ENCODE measurements around the gene MAPK8IP3. TPM values are rescaled to one million over a fixed set of nuclear protein-coding genes. Genes with fewer than 3 reads are reported as not detected.

Gene MAPK8IP3
- total RNA-seq, 1 donor from 2014 or later: 28.5 TPM

DNA sequence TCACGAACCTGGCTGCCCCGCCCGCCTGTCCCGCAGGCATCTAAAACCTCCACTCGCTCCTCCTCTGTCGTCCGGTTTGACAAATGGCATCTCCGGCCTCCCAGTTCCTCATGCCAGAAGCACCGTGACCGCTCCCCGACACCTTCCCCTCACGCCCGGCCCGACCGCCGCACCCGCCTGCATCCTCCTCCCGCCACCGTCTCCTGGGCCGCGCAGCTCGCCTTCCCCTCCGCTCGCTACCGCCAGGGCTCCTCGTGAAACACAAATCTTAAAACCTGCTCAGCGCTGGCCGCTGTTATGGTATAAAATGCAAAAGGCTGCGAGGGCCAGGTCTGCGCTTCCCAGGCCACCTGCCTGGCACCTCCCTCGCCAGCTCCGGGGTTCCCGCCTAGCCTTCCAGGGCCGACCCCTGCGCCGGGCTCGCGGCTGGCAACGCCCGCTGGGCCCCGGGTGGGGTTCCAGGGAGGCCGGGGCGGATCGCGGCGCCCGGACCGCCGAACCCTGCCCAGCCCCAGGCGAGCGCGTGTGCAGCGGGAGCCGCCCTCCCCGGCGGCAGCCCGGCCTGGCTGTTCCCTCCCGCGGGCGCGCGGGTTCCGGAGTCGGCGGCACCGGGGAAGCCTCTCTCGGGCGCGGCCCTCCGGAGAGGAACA, 75.9 kb downstream of the MAPK8IP3 start:
- peak; percentile 53 for DNase-seq (ENCODE audit: low spot score)
- Mint-ChIP-seq H3K27ac (no peak overlapping the region), H3K36me3 (no peaks in the 10 kb centered on the region), H3K9me3 (no peaks in the 10 kb centered on the region), H3K27me3 (ENCODE audit: insufficient read depth, low read depth) (peaks cover 11% of the 10 kb centered on the region), H3K4me1 (peaks cover 15% of the 10 kb centered on the region), H3K4me3 (peak overlapping the region; percentile 92)
- Histone ChIP-seq H3K79me2 (ENCODE audit: low read depth) (peaks cover 43% of the 10 kb centered on the region), H3K27me3 (no peaks in the 10 kb centered on the region), H3F3A (ENCODE audit: low read depth) (peaks cover 16% of the 10 kb centered on the region), H3K9me3 (ENCODE audit: low read depth) (no peaks in the 10 kb centered on the region), H3K36me3 (no peaks in the 10 kb centered on the region), H3K27ac (peak overlapping the region; percentile 59), H4K20me1 (ENCODE audit: low read depth) (peaks cover 56% of the 10 kb centered on the region), H3K4me2 (peak overlapping the region; percentile 97), H3K9ac (peak overlapping the region; percentile 63), H3K4me3 (peak overlapping the region; percentile 95), H3K4me1 (peaks cover 6% of the 10 kb centered on the region), H2AFZ (replicated peaks) (peak overlapping the region; percentile 43)
- TF ChIP-seq EZH2phosphoT487 (IDR thresholded peaks at IDR 0.05) (no peak), EZH2 (IDR thresholded peaks at IDR 0.05) (no peak)
- TF ChIP-seq, protein P1, sequence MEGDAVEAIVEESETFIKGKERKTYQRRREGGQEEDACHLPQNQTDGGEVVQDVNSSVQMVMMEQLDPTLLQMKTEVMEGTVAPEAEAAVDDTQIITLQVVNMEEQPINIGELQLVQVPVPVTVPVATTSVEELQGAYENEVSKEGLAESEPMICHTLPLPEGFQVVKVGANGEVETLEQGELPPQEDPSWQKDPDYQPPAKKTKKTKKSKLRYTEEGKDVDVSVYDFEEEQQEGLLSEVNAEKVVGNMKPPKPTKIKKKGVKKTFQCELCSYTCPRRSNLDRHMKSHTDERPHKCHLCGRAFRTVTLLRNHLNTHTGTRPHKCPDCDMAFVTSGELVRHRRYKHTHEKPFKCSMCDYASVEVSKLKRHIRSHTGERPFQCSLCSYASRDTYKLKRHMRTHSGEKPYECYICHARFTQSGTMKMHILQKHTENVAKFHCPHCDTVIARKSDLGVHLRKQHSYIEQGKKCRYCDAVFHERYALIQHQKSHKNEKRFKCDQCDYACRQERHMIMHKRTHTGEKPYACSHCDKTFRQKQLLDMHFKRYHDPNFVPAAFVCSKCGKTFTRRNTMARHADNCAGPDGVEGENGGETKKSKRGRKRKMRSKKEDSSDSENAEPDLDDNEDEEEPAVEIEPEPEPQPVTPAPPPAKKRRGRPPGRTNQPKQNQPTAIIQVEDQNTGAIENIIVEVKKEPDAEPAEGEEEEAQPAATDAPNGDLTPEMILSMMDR (IDR thresholded peaks at IDR 0.05): peak; percentile 18

DNA sequence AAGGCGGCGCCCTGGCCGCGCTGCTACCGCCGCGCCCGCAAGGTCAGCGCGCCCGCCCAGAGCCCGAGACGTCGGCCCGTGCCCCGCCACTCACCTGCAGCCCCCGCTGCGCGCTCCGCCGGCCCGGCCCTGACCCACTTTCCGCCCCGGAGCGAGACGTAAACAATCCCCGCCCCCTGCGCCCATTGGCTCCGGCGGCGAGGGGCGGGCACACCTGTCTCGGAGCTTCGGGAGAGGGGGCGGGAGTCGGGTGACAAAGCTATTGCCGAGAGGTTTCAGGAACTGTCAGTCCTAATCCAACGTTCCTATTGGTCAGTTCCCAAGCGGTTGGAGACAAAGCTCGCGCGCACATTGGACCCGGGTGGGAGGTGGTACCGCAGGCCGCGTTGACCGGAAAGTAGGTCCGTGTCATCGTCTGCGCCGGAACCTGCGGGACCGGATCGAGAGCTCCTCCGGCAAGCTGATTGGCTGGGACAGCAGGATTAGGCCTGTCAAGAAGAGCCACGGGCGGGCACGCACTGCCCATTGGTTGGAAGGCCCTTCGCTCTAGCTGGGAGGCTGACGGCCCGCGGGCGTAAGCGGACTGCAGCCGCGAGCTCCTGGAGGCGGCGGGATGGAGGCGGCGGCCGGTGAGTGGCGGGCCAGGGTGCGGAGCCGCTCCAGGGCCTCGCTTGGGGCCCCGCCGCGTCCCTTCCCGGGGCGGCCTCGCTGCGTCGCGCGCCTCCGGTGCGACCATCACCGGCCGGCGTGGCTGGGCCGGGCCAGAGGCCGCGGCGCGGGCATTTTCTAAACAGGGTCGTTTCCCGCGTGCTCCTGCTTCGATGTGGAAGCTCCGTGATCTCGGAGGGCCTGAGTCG, 76.6 kb downstream of the MAPK8IP3 start, which contains the start of the genes NUBP2 and SPSB3:
Gene NUBP2, plus strand, starts transcription at position 553 of the 857 bp plus-strand sequence. Its CDS starts 61 bp downstream, at position 614.
Gene SPSB3, minus strand, starts transcription at position 164 of the 857 bp plus-strand sequence. CDS start 1,088 bp downstream, outside the sequence.
- peak within 1 kb of the TSS; percentile 59 for H3K27ac ChIP-seq
- H3F3A ChIP-seq (ENCODE audit: low read depth): peaks cover 16% of the 10 kb centered on the region
- H3K9me3 ChIP-seq (ENCODE audit: low read depth): no peaks in the 10 kb centered on the region
- peak within 1 kb of the TSS; percentile 72 for H3K9ac ChIP-seq
- peak; percentile 100 for DNase-seq (ENCODE audit: low spot score)
- H3K9me3 Mint-ChIP-seq: no peaks in the 10 kb centered on the region
- peak within 1 kb of the TSS; percentile 100 for H3K4me2 ChIP-seq
- H2AFZ ChIP-seq (replicated peaks): peak within 1 kb of the TSS; percentile 43
- no peaks in the 10 kb centered on the region for H3K36me3 Mint-ChIP-seq
- H3K4me3 ChIP-seq: peak within 1 kb of the TSS; percentile 95
- H3K27me3 Mint-ChIP-seq (ENCODE audit: insufficient read depth, low read depth): peaks cover 11% of the 10 kb centered on the region
- H3K4me3 Mint-ChIP-seq: peak within 1 kb of the TSS; percentile 97
- H3K27ac Mint-ChIP-seq: peak within 1 kb of the TSS; percentile 34
- H3K27me3 ChIP-seq: no peaks in the 10 kb centered on the region
- H3K4me1 Mint-ChIP-seq: peaks cover 15% of the 10 kb centered on the region
- H3K79me2 ChIP-seq (ENCODE audit: low read depth): peaks cover 43% of the 10 kb centered on the region
- no peaks in the 10 kb centered on the region for H3K36me3 ChIP-seq
- H4K20me1 ChIP-seq (ENCODE audit: low read depth): peaks cover 56% of the 10 kb centered on the region
- H3K4me1 ChIP-seq: peaks cover 6% of the 10 kb centered on the region
- TF ChIP-seq EZH2phosphoT487 (IDR thresholded peaks at IDR 0.05) (no peak), EZH2 (IDR thresholded peaks at IDR 0.05) (no peak)

DNA sequence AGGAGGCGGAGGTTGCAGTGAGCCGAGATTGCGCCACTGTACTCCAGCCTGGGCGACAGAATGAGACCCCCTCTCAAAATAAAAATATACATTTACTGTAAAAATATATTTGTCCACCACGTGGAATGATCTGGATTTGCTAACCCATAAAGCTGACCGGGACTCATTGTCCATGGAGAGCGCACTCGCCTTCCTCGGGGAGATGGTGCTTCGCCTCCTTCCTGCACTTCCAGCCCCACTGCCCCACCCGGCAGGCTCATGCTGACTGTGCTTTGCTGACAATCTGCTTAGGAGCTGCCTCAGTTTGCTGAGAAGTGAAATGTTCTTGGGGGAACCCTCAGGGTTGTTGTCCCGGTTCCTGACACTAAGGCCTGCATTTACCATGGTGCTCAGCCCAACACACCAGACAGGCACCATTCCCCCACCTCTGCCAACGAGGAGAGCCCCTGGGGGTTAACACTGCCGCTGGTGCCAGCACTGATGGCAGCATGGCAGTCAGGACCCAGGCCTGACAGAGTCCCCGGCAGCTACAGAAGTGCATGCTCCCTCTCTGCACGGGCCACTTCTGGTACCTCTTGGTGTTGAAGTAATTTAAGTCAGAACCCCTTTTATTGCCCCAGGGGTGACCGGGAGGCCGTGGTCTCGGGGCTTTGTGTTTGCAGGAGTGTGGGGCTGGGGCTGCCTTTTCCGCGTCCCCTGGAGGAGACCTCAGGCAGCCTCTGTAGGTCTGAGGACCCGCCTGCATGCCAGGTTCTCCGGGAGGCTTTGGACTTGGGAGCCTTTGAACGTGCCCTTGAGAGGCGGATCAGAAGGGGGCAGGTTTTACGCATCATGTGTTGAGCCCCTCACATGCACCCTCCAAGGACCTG, 79.2 kb downstream of the MAPK8IP3 start:
- Histone ChIP-seq H3K9ac (no peak overlapping the region), H3K4me2 (no peak overlapping the region), H3K79me2 (ENCODE audit: low read depth) (peaks cover 43% of the 10 kb centered on the region), H4K20me1 (ENCODE audit: low read depth) (peaks cover 39% of the 10 kb centered on the region), H3K9me3 (ENCODE audit: low read depth) (no peaks in the 10 kb centered on the region), H3K36me3 (no peaks in the 10 kb centered on the region), H3K27me3 (no peaks in the 10 kb centered on the region), H3K4me3 (no peak overlapping the region), H3K4me1 (peaks cover 6% of the 10 kb centered on the region), H2AFZ (replicated peaks) (no peak overlapping the region), H3F3A (ENCODE audit: low read depth) (peaks cover 16% of the 10 kb centered on the region), H3K27ac (no peak overlapping the region)
- TF ChIP-seq EZH2 (IDR thresholded peaks at IDR 0.05) (no peak), EZH2phosphoT487 (IDR thresholded peaks at IDR 0.05) (no peak)
- TF ChIP-seq, protein P1 (IDR thresholded peaks at IDR 0.05): no peak
- DNase-seq (ENCODE audit: low spot score): no peak
- Mint-ChIP-seq H3K9me3 (no peaks in the 10 kb centered on the region), H3K4me1 (peaks cover 15% of the 10 kb centered on the region), H3K4me3 (peak overlapping the region; percentile 75), H3K36me3 (peaks cover 4% of the 10 kb centered on the region), H3K27me3 (ENCODE audit: insufficient read depth, low read depth) (peaks cover 9% of the 10 kb centered on the region), H3K27ac (no peak overlapping the region)

All from neural progenitor cell (in vitro differentiated cells).